Measurements from ENCODE around the gene FAM120B. TPM values are rescaled to one million over a fixed set of nuclear protein-coding genes. Genes with fewer than 3 reads are reported as not detected.
A peak's percentile ranks its signal among the peaks of the same experiment; 100 is the strongest.

The FAM120B gene
- total RNA-seq (2021; fragmentation: NEBNext Ultra II Directional; extraction: Animal tissue kit (Norgen Biotek cat#: 25700)), result 10 to 100 TPM; 33.3 to 36.6 (median 35.4) TPM
- long read RNA-seq, full-length matches to known transcripts, result 10 of 21 reads
- long read RNA-seq, partial matches to known transcripts, result 6 of 21 reads
- long read RNA-seq, other reads (novel, unspliced or antisense), result 5 of 21 reads

- no peak for TF ChIP-seq CTCF (IDR thresholded peaks at IDR 0.05)
- peaks cover 21% of the 10 kb centered on the region for H3K36me3 Mint-ChIP-seq (ENCODE audit: low read depth)
- peak; percentile 95 for DNase-seq
- H3K27ac Mint-ChIP-seq, result peak within 1 kb of the TSS; percentile 94
- peaks cover 5% of the 10 kb centered on the region for H3K9me3 Mint-ChIP-seq
- peak within 1 kb of the TSS; percentile 93 for H3K4me3 Mint-ChIP-seq
- peaks cover 3% of the 10 kb centered on the region; the same call in 1 of the 2 replicates for H3K27me3 Mint-ChIP-seq (ENCODE audit: insufficient read depth)
- peaks cover 44% of the 10 kb centered on the region for H3K4me1 Mint-ChIP-seq (ENCODE audit: low read depth)
These were observed at the start of gene FAM120B for GRCh38 chr6:170306324-170307079. Gene FAM120B (plus strand): TSS chr6:170306758. CDS start chr6:170317391, 10,633 bp downstream.

GRCh38 chr6:170257376-170257775 is 49.2 kb upstream of the FAM120B start:
- Mint-ChIP-seq H3K4me3 (no peak overlapping the region), H3K36me3 (ENCODE audit: low read depth) (no peaks in the 10 kb centered on the region), H3K9me3 (no peaks in the 10 kb centered on the region; the same call in 1 of the 2 replicates), H3K27me3 (ENCODE audit: insufficient read depth) (peaks cover 14% of the 10 kb centered on the region), H3K4me1 (ENCODE audit: low read depth) (no peaks in the 10 kb centered on the region), H3K27ac (no peak overlapping the region)
- no peak for DNase-seq
- no peak for TF ChIP-seq CTCF (IDR thresholded peaks at IDR 0.05)

GRCh38 chr6:170258407-170258806 is 48.2 kb upstream of the FAM120B start:
- Mint-ChIP-seq H3K27me3 (ENCODE audit: insufficient read depth) (peaks cover 11% of the 10 kb centered on the region), H3K27ac (no peak overlapping the region), H3K4me3 (no peak overlapping the region), H3K36me3 (ENCODE audit: low read depth) (no peaks in the 10 kb centered on the region), H3K9me3 (no peaks in the 10 kb centered on the region; the same call in 1 of the 2 replicates), H3K4me1 (ENCODE audit: low read depth) (no peaks in the 10 kb centered on the region)
- no peak for DNase-seq
- no peak for TF ChIP-seq CTCF (IDR thresholded peaks at IDR 0.05)

- no peak for DNase-seq
- TF ChIP-seq CTCF (IDR thresholded peaks at IDR 0.05), result no peak
- no peaks in the 10 kb centered on the region for H3K36me3 Mint-ChIP-seq (ENCODE audit: low read depth)
- H3K4me3 Mint-ChIP-seq, result no peak overlapping the region
- no peaks in the 10 kb centered on the region; the same call in 1 of the 2 replicates for H3K9me3 Mint-ChIP-seq
- no peaks in the 10 kb centered on the region for H3K4me1 Mint-ChIP-seq (ENCODE audit: low read depth)
- no peak overlapping the region for H3K27ac Mint-ChIP-seq
- peaks cover 11% of the 10 kb centered on the region for H3K27me3 Mint-ChIP-seq (ENCODE audit: insufficient read depth)
These were observed 47.3 kb upstream of the FAM120B start for GRCh38 chr6:170259278-170259677.

- no peaks in the 10 kb centered on the region for H3K36me3 Mint-ChIP-seq (ENCODE audit: low read depth)
- H3K4me3 Mint-ChIP-seq, result no peak overlapping the region
- no peak for DNase-seq
- no peak overlapping the region for H3K27ac Mint-ChIP-seq
- no peaks in the 10 kb centered on the region for H3K4me1 Mint-ChIP-seq (ENCODE audit: low read depth)
- no peaks in the 10 kb centered on the region for H3K9me3 Mint-ChIP-seq
- H3K27me3 Mint-ChIP-seq (ENCODE audit: insufficient read depth), result peaks cover 16% of the 10 kb centered on the region
- TF ChIP-seq CTCF (IDR thresholded peaks at IDR 0.05), result no peak
These were observed 45.9 kb upstream of the FAM120B start for GRCh38 chr6:170260686-170261085.
